ENCODE results near the gene TTC17.
"Not testable (repeated sequence)": the region's sequence is repeated elsewhere in the genome, so short reads cannot be mapped to it uniquely, and the experiment has no call there.

The TTC17 gene

GRCh38 chr11:43384393-43384792, 25.7 kb downstream of the TTC17 start:
- in situ Hi-C loops (cut with MboI; ENCODE audit: low sequenced_read_pairs) = no loop called here

GRCh38 chr11:43392713-43393112, 34.0 kb downstream of the TTC17 start:
- in situ Hi-C loops (cut with MboI; ENCODE audit: low sequenced_read_pairs) = no loop called here

DNA sequence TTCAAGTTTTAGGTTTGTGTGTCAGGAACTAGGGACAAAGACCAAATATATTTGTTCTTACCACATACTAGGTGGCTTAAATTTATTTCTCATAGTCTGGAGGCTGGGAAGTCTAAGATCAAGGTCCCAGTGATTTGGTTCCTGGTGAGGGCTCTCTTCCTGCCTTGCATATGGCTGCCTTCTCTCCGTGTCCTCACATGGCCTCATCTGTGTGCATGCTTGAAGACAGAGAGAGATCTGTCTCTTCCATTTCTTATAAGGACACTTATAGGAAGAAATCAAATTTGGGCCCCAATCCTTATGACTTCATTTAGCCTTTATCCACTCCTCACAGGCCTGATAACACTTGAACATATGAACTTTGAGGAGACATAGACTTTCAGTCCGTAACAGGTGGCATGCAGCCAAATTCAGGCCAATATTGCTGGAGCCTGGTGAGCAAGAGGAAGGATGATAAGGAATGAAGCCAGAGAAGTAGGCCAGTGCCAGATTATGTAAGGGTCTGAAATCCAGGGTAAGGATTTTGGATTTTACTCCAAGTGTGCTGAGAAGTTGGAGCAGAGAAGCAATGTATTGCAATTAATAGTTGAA, 35.1 kb downstream of the TTC17 start:
- in situ Hi-C loops (cut with MboI; ENCODE audit: low sequenced_read_pairs) = no loop called here

- in situ Hi-C loops (cut with MboI; ENCODE audit: low sequenced_read_pairs) = no loop called here
These were observed 37.9 kb downstream of the TTC17 start for GRCh38 chr11:43396617-43397016.

DNA sequence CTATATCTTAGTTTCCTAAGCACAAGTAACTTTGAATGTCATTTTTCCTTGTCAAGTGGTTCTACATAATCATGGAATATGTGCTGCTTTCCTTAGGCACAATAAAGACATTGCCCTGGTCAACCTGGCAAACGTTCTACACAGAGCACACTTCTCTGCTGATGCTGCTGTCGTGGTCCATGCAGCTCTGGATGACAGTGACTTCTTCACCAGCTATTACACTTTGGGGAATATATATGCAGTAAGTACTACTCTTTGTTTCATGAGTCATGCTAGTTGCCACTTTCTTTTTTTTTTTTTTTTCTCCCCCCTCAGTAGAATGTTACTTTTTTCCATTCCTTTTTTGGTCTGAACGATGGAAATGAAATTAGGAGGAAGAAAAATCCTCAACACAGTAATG, 38.5 kb downstream of the TTC17 start:
- in situ Hi-C loops (cut with MboI; ENCODE audit: low sequenced_read_pairs) = no loop called here

- in situ Hi-C loops (cut with MboI; ENCODE audit: low sequenced_read_pairs) = no loop called here
These were observed 41.4 kb downstream of the TTC17 start for GRCh38 chr11:43399983-43400630.

- in situ Hi-C loops (cut with MboI; ENCODE audit: low sequenced_read_pairs) = no loop called here
These were observed 42.5 kb downstream of the TTC17 start for GRCh38 chr11:43401252-43401651.

DNA sequence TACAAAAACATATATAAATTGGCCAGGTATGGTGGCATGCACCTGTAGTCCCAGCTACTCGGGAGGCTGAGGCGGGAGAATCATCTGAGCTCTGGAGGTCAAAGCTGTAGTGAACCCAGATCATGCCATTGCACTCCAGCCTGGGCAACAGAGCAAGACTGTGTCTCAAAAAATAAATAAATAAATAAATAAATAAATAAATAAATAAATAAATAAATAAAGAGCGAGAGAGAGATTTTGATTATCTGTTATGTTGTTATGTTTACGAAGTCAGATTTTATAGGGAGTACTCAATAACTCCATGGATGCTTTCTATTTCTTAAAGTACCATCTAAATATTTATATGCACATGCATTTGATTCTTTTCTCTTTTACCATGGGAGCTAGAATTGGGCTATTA, 43.1 kb downstream of the TTC17 start:
- in situ Hi-C loops (cut with MboI; ENCODE audit: low sequenced_read_pairs) = not testable (repeated sequence)

DNA sequence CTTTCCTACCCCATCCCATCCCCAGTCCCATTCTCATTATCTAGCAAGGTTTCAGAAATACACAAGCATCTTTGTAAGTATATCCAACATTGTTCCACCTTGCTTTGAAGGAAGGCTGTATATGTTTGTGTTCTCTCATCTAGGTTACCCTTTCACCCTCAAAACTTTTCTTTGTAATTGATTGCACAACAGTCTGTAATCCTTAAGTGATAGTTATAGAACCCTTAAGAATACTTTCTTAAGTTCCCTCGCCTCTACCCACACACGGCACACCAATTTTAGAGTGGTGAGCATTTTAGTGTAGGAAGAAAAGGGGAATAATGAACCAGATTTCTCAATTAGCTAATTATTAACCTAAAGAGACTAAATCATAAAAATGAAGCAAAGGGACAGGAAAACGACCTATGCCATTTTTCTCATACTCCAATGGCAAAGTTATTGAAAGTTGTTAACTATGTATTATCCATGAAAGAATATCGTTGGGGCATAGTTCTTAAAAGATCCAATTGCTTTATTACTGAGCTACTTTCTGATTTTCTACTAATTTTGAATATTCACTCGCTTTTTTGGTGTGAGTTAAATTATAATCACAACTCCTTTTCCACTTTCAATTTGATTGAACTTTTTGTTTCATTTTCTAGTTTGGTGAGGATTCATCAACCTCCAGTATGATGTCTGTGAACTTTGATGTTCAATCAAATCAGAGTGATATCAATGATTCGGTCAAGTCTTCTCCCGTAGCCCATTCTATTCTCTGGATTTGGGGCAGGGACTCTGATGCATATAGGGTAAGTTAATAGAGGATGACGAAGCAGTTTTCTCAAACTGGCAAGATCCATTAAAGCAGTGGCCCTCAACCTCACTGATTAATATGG, 44.9 kb downstream of the TTC17 start:
- in situ Hi-C loops (cut with MboI; ENCODE audit: low sequenced_read_pairs) = no loop called here

DNA sequence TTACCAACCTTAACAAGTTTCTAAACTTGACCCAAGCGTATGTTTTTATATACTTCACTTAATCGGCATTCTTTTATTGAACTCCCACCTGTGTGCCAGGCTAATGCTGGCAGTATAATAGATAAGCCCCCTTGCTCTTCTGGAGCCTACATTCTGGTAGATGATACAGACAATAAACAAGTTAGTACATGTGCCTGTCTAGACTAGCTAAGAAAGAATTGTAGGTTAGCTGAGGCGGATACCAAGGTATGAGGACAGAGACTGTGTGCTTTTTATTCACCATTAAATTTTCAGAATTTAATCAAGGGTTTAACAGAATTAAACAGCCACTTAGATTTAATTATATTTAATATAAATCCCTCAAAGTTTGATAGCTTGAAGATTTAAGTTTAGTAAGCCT, 45.7 kb downstream of the TTC17 start:
- in situ Hi-C loops (cut with MboI; ENCODE audit: low sequenced_read_pairs) = no loop called here

DNA sequence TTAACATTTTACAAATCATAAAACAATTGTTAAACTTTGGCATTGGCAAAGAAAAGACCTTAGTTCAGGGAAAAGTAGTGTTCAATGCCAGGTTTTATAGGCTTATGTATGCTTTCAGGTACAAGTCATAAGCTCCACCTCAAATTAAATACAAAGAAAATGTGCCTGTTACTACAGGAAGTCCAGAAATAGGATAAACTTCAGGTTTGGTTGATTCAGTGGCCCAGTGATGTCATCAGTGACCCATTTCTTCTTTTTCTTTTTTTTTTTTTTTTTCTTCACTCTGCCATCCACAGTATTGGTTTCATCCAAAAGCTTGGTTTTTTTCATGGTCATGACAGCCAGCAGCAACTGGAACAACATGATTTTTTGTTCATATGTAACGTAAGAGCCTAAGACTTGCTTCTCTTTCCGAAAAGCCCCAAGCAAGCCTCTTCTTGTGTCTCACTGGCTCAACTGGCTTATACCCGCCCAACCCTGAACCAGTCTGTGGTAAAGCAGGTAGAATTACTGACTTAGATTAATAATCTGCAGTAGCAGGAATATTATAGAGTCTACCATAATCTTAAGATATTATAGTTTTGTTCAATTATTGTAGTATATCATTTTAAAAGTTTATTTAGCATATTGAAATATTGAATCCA, 46.2 kb downstream of the TTC17 start:
- in situ Hi-C loops (cut with MboI; ENCODE audit: low sequenced_read_pairs) = no loop called here

DNA sequence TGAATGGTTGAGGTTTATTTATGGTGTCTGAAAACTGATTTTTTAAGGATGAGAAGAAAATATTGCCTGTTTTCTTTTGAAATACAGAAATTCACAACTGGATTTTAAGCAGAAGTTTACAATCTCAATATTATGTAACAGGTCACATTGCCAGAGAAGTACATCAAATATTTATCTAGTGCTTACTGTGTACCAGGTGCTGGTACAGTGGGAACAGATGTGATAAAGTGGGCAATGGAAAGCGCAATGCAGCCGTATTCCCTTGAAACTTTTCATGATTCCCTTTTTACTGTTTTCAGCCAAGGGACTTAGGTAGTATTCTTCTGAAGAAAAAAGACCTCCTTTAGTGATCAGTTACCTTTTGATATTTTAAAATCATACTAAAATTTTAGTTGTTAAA, 49.6 kb downstream of the TTC17 start:
- in situ Hi-C loops (cut with MboI; ENCODE audit: low sequenced_read_pairs) = no loop called here

- in situ Hi-C loops (cut with MboI; ENCODE audit: low sequenced_read_pairs) = no loop called here
These were observed 51.7 kb downstream of the TTC17 start for GRCh38 chr11:43410394-43410793.

GRCh38 chr11:43418197-43418596, 59.5 kb downstream of the TTC17 start:
- in situ Hi-C loops (cut with MboI; ENCODE audit: low sequenced_read_pairs) = no loop called here

DNA sequence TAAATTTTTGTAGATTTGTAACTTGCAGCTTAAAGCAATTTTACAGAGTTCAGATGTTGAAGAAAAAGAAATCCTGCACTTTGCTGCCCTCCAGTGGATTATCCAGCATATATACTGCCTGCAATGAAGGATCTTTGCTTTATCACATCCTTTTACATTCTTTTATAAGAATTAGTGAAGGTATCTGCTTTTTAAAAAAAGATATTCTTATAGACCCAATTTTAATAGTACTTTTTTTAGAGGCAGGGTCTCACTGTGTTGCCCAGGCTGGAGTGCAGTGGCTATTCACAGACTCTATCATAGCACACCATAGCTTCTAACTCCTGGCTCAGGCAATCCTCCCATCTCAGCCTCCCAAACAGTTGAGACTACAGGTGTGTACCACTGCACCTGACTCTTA, 60.7 kb downstream of the TTC17 start:
- in situ Hi-C loops (cut with MboI; ENCODE audit: low sequenced_read_pairs) = no loop called here

DNA sequence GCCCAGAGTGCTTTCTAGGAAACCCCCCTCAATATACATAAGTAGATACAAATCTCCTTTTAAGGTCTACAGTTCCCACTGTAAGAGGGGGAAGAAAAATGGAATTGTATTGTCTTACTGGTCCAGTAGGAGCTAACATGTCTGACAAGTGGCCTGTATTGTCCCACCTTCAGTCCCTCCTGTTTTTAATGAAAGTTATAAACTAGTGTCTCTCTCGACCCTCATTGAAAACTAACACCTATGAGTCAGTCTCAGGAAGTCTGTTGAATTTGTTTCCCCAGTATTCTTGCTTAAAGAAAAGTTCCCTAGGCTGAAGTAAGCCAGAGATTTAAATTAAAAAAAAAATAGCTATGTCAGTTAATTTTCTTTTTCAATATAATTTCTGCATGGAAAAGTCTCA, 69.3 kb downstream of the TTC17 start:
- in situ Hi-C loops (cut with MboI; ENCODE audit: low sequenced_read_pairs) = no loop called here

- in situ Hi-C loops (cut with MboI; ENCODE audit: low sequenced_read_pairs) = not testable (repeated sequence)
These were observed 72.2 kb downstream of the TTC17 start for GRCh38 chr11:43430916-43431315.

GRCh38 chr11:43434893-43435292, 76.2 kb downstream of the TTC17 start:
- in situ Hi-C loops (cut with MboI; ENCODE audit: low sequenced_read_pairs) = no loop called here

- in situ Hi-C loops (cut with MboI; ENCODE audit: low sequenced_read_pairs) = no loop called here
These were observed 81.8 kb downstream of the TTC17 start for GRCh38 chr11:43440486-43440885.

- in situ Hi-C loops (cut with MboI; ENCODE audit: low sequenced_read_pairs) = no loop called here
These were observed 85.1 kb downstream of the TTC17 start for GRCh38 chr11:43443811-43444210.

DNA sequence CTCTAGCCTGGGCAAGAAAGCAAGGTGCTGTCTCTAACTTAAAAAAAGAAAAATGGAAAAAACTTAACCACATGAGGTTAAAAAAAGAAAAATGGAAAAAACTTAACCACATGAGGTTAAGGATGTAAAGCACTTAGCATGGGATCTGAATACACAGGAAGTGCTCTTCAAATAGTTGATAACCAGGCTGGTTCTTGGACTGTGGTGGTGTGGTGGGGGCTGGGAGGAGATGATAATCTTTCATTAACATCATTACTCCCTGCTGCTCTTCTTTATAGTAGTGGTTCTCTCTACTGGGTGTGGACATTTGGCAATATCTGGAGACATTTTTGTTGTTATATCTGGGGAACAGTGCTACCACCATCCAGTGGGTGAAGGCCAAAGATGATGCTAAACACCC, 88.4 kb downstream of the TTC17 start:
- in situ Hi-C loops (cut with MboI; ENCODE audit: low sequenced_read_pairs) = no loop called here

- in situ Hi-C loops (cut with MboI; ENCODE audit: low sequenced_read_pairs) = no loop called here
These were observed 99.8 kb downstream of the TTC17 start for GRCh38 chr11:43458486-43458885.
